Activated CD8-positive, alpha-beta memory T cell treated with anti-CD3 and anti-CD28 coated beads, Interleukin-2, amount 50 U/mL, for 4 hours (primary cell): Measurements from ENCODE around the gene AGAP4.
"Not testable (repeated sequence)": the region's sequence is repeated elsewhere in the genome, so short reads cannot be mapped to it uniquely, and the experiment has no call there.

Source experiments
- DNase-seq: peaks from one replicate; pipeline ENCODE4 v3.0.0-alpha.2; 2020

The AGAP4 gene

GRCh38 chr10:45789991-45790390, 57.3 kb downstream of the AGAP4 start:
- DNase-seq, result not testable (repeated sequence)

DNA sequence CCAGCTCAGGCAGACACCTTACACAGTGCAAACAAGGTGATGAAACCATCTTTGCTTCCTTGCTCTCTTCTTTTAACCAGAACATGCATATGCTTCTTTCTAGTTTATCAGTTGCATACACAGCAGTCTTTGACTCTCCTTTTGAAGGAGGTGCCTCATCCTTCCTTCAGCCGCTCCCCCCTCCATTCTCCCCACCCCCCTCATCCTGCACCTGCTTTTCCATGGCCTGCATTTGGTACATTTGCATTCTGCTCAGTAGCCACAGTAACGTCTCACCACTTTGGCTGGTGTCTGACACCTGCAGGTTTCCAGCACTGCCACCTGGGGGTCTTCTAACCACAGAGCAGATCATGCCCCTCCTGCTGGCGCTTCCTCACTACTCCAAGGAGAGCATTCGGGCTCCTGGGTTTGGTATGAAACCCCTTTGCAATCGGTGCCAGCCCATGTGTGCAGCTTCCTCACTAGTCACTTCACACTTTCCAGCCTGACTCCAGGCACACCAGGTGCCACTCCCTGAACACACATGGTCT, 60.0 kb downstream of the AGAP4 start:
- DNase-seq, result not testable (repeated sequence)

GRCh38 chr10:45786217-45786616, 61.1 kb downstream of the AGAP4 start:
- DNase-seq, result not testable (repeated sequence)
